ENCODE results near the gene TMEM203.

The TMEM203 gene

GRCh38 chr9:137205126-137206069, at the start of gene TMEM203, which contains the start of gene NDOR1:
Gene TMEM203 (minus strand): TSS chr9:137205648. CDS start chr9:137205414, 234 bp downstream.
Gene NDOR1 (plus strand): TSS chr9:137205700. CDS start chr9:137205778, 78 bp downstream.
- peak; percentile 71 for ATAC-seq
- H3K9me3 Mint-ChIP-seq = no peaks in the 10 kb centered on the region
- H3K4me1 Mint-ChIP-seq = peaks cover 54% of the 10 kb centered on the region
- peak within 1 kb of the TSS; percentile 85 for H3K4me3 Mint-ChIP-seq
- H3K36me3 Mint-ChIP-seq = peaks cover 27% of the 10 kb centered on the region
- H3K27ac Mint-ChIP-seq = peak within 1 kb of the TSS; percentile 96
- H3K27me3 Mint-ChIP-seq = no peaks in the 10 kb centered on the region

- H3K27me3 Mint-ChIP-seq = no peaks in the 10 kb centered on the region
- H3K9me3 Mint-ChIP-seq = no peaks in the 10 kb centered on the region
- H3K4me3 Mint-ChIP-seq = peak within 1 kb of the TSS; percentile 83
- H3K36me3 Mint-ChIP-seq = no peaks in the 10 kb centered on the region
- peak within 1 kb of the TSS; percentile 29 for H3K27ac Mint-ChIP-seq
- peaks cover 32% of the 10 kb centered on the region for H3K4me1 Mint-ChIP-seq
- peak; percentile 91 for ATAC-seq
Observed at GRCh38 chr9:137254624-137255447, 49.4 kb upstream of the TMEM203 start, which contains the start of gene NELFB. Gene NELFB (plus strand): TSS chr9:137255327.

GRCh38 chr9:137253717-137254623, 48.5 kb upstream of the TMEM203 start:
- no peak for ATAC-seq
- H3K4me1 Mint-ChIP-seq = peaks cover 32% of the 10 kb centered on the region
- H3K4me3 Mint-ChIP-seq = peak overlapping the region; percentile 73
- no peaks in the 10 kb centered on the region for H3K9me3 Mint-ChIP-seq
- H3K27me3 Mint-ChIP-seq = no peaks in the 10 kb centered on the region
- H3K27ac Mint-ChIP-seq = peak overlapping the region; percentile 29
- H3K36me3 Mint-ChIP-seq = no peaks in the 10 kb centered on the region

DNA sequence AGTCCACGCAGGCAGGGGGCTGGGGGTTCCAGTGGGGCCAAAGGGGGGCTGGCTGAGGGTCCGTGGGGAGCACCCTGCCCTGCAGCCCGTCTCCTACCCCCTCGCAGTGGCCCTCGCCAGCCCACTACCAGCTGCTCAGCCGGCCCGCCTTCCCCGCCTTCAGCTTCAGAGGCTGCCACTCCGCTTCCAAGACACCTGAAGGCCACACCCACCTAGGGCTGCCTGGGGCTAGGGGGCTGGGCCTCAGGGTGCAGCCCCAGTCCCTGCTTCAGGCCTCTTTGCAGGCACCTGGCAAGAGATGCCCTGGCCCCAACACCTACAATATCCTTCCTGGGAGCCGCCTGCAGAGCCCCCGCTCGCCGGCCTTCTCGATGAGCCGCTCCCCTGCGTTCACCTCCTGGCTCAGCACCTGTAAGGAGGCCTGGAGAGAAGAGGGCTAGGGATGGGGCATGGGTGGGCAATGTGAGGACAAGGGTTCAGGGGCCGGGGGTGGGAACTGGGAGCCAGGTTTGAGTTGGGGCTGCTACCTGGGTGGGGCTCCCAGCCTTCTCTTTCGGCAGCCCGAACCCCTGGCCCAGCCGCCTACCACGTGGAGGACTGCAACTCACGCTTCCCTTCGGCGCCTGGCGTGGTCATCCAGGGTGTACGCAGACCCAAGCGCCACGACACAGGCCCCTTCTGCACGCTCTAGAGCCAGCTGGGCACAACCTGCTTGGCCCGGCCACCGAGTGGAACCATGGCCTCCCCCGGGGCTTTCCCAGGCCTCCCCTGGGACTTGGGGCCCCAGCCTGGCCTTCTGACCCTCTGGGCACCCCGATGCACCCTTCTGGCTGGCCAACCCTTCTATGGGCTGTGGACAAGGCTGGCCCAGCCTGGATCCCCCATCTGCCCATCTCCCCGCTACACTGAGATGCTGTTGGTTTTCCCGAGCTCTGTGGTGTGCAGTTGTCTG, 47.4 kb upstream of the TMEM203 start:
- no peak overlapping the region for H3K27ac Mint-ChIP-seq
- peaks cover 32% of the 10 kb centered on the region for H3K4me1 Mint-ChIP-seq
- H3K4me3 Mint-ChIP-seq = no peak overlapping the region
- no peaks in the 10 kb centered on the region for H3K36me3 Mint-ChIP-seq
- H3K9me3 Mint-ChIP-seq = no peaks in the 10 kb centered on the region
- ATAC-seq = no peak
- H3K27me3 Mint-ChIP-seq = no peaks in the 10 kb centered on the region

GRCh38 chr9:137251490-137252268, 46.2 kb upstream of the TMEM203 start:
- Mint-ChIP-seq H3K27ac (no peak overlapping the region), H3K4me3 (no peak overlapping the region)

DNA sequence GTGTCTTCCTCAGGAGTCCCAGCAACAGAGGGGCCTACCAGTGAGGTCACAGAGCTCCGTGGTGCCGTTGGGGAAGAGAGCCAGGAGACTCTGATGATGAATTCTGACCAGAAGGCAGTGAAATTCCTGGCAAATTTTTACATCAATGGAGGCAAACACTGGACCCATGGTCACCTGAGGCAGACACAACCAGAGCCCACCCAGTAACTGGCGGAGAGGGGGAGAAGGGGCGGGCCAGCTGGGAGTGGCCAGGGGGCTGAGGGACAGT, 45.7 kb upstream of the TMEM203 start, which contains the start of gene STPG3:
Gene STPG3 (plus strand): TSS at position 93 of the 268 bp plus-strand sequence. CDS start 1 bp downstream, at position 94.
- no peaks in the 10 kb centered on the region for H3K27me3 Mint-ChIP-seq

More at GRCh38 chr9:137251490-137252268, 46.2 kb upstream of the TMEM203 start:
- Mint-ChIP-seq H3K27me3 (no peaks in the 10 kb centered on the region), H3K4me1 (peaks cover 27% of the 10 kb centered on the region), H3K36me3 (no peaks in the 10 kb centered on the region), H3K9me3 (no peaks in the 10 kb centered on the region)
- ATAC-seq = no peak

GRCh38 chr9:137250329-137251193, 45.1 kb upstream of the TMEM203 start:
- Mint-ChIP-seq H3K27ac (no peak overlapping the region), H3K9me3 (no peaks in the 10 kb centered on the region), H3K36me3 (no peaks in the 10 kb centered on the region), H3K4me1 (peaks cover 18% of the 10 kb centered on the region), H3K27me3 (no peaks in the 10 kb centered on the region), H3K4me3 (no peak overlapping the region)
- no peak for ATAC-seq

More for the DNA sequence above, 45.7 kb upstream of the TMEM203 start, which contains the start of gene STPG3:
- no peak within 1 kb of the TSS for H3K27ac Mint-ChIP-seq
- no peak for ATAC-seq
- no peak within 1 kb of the TSS for H3K4me3 Mint-ChIP-seq
- no peaks in the 10 kb centered on the region for H3K36me3 Mint-ChIP-seq
- peaks cover 21% of the 10 kb centered on the region for H3K4me1 Mint-ChIP-seq
- H3K9me3 Mint-ChIP-seq = no peaks in the 10 kb centered on the region

- ATAC-seq = no peak
- Mint-ChIP-seq H3K4me3 (no peak overlapping the region), H3K9me3 (no peaks in the 10 kb centered on the region), H3K36me3 (peaks cover 8% of the 10 kb centered on the region), H3K4me1 (peaks cover 19% of the 10 kb centered on the region), H3K27me3 (no peaks in the 10 kb centered on the region), H3K27ac (no peak overlapping the region)
Observed at GRCh38 chr9:137247916-137248175, 42.4 kb upstream of the TMEM203 start.

GRCh38 chr9:137247135-137247915, 41.9 kb upstream of the TMEM203 start:
- H3K27ac Mint-ChIP-seq = no peak overlapping the region
- ATAC-seq = no peak
- H3K4me1 Mint-ChIP-seq = peaks cover 22% of the 10 kb centered on the region
- H3K36me3 Mint-ChIP-seq = peaks cover 13% of the 10 kb centered on the region
- H3K4me3 Mint-ChIP-seq = no peak overlapping the region
- H3K27me3 Mint-ChIP-seq = no peaks in the 10 kb centered on the region
- H3K9me3 Mint-ChIP-seq = no peaks in the 10 kb centered on the region

GRCh38 chr9:137245450-137246421, 40.3 kb upstream of the TMEM203 start:
- Mint-ChIP-seq H3K36me3 (peaks cover 16% of the 10 kb centered on the region), H3K4me1 (peaks cover 26% of the 10 kb centered on the region), H3K4me3 (no peak overlapping the region), H3K27me3 (no peaks in the 10 kb centered on the region), H3K27ac (no peak overlapping the region), H3K9me3 (no peaks in the 10 kb centered on the region)
- ATAC-seq = no peak
